H1 (cell line): ENCODE measurements around the gene TOB1. TPM values are rescaled to one million over a fixed set of nuclear protein-coding genes. Genes with fewer than 3 reads are reported as not detected.

Experiments used
- CTCF ChIA-PET: fragments of 300-600 bp; sonication (Branson Sonifier 250); formaldehyde crosslinking; loops from one replicate; lab custom pipeline; 2021; ENCODE audit not compliant: partially characterized antibody; lab: Charles Lee
- POLR2A ChIA-PET: fragments of 300-600 bp; sonication (Branson Sonifier 250); formaldehyde crosslinking; loops from one replicate; lab custom pipeline; 2021; ENCODE audit warnings: inconsistent platforms; ENCODE audit not compliant: partially characterized antibody; lab: Charles Lee
- DNase-seq, 2 experiments: peaks; one replicate each; pipeline versions ENCODE4 v3.0.0 to v3.0.0-alpha.2; 2010 to 2022; ENCODE audit warnings: low spot score in 2 of 2, low read depth in 1 of 2, mixed read lengths in 1 of 2
- FAIRE-seq: peaks from 2 replicates; lab custom pipeline; 2011; peaks lifted over from hg19 to GRCh38; lab: Jason Lieb, UNC
- H2AFZ ChIP-seq: 2 replicates; pipeline ENCODE4 v1.8.1; 2012; ENCODE audit warnings: low read length, inconsistent platforms
- H2AK5ac ChIP-seq: 2 replicates; pipeline ENCODE4 v1.6.1; 2013; ENCODE audit warnings: low read depth, low read length
- H2BK120ac ChIP-seq: replicated peaks from 2 replicates; pipeline ENCODE3; 2013; ENCODE audit warnings: low read depth, low read length, inconsistent platforms
- H2BK12ac ChIP-seq: 2 replicates; pipeline ENCODE4 v1.6.1; 2013; ENCODE audit warnings: low read depth, low read length
- H2BK15ac ChIP-seq: 2 replicates; pipeline ENCODE4 v1.6.1; 2013; ENCODE audit warnings: low read length
- H2BK20ac ChIP-seq: 2 replicates; pipeline ENCODE4 v1.6.1; 2013; ENCODE audit warnings: low read length
- H2BK5ac ChIP-seq: 2 replicates; pipeline ENCODE4 v1.6.1; 2013; ENCODE audit warnings: low read depth, low read length
- H3K14ac ChIP-seq: 2 replicates; pipeline ENCODE4 v1.6.1; 2013; ENCODE audit warnings: inconsistent platforms; ENCODE audit not compliant: insufficient read length
- H3K18ac ChIP-seq: 2 replicates; pipeline ENCODE4 v1.6.1; 2013; ENCODE audit warnings: low read length; ENCODE audit errors: extremely low read depth
- H3K23ac ChIP-seq: 2 replicates; pipeline ENCODE4 v1.6.1; 2013; ENCODE audit warnings: inconsistent platforms; ENCODE audit not compliant: insufficient read length
- H3K23me2 ChIP-seq: 2 replicates; pipeline ENCODE4 v1.6.1; 2013; ENCODE audit warnings: low read depth, low read length
- H3K27ac ChIP-seq: 2 replicates; pipeline ENCODE4 v1.6.1; 2011; ENCODE audit warnings: low read depth, low read length, inconsistent platforms
- H3K27me3 ChIP-seq, 4 experiments: replicated peaks in 1 of 4; 1 replicate in 1 of 4; 2 replicates in 3 of 4; pipeline versions ENCODE4 v1.6.1 to v1.8.1; 2011 to 2013; ENCODE audit warnings: low read length in 3 of 4, mild to moderate bottlenecking in 3 of 4, inconsistent platforms in 2 of 4, mixed read lengths in 2 of 4, moderate library complexity in 1 of 4; ENCODE audit not compliant: control insufficient read depth in 3 of 4, insufficient read depth in 3 of 4; ENCODE audit errors: extremely low read depth in 1 of 4
- H3K36me3 ChIP-seq, 4 experiments: 2 replicates each; pipeline versions ENCODE4 v1.6.1 to v1.8.1; 2011 to 2013; ENCODE audit warnings: mild to moderate bottlenecking in 4 of 4, low read length in 3 of 4, moderate library complexity in 2 of 4, control low read depth in 1 of 4, inconsistent platforms in 1 of 4; ENCODE audit not compliant: insufficient read depth in 4 of 4, control insufficient read depth in 2 of 4
- H3K4ac ChIP-seq: replicated peaks from 2 replicates; pipeline ENCODE3; 2013; ENCODE audit warnings: low read length, low read depth, mixed read lengths, inconsistent platforms; ENCODE audit not compliant: insufficient read length
- H3K4me1 ChIP-seq, 4 experiments: replicated peaks in 1 of 4; 1 replicate in 1 of 4; 2 replicates in 3 of 4; pipeline versions ENCODE4 v1.6.1 to v1.8.1; 2011 to 2013; ENCODE audit warnings: low read length in 3 of 4, inconsistent platforms in 2 of 4, mixed read lengths in 1 of 4; ENCODE audit not compliant: insufficient read depth in 4 of 4, control insufficient read depth in 3 of 4
- H3K4me2 ChIP-seq, 2 experiments: 2 replicates each; pipeline versions ENCODE4 v1.6.1 to v1.8.1; 2011 to 2013; ENCODE audit warnings: low read depth in 2 of 2, low read length in 2 of 2, control low read depth in 1 of 2, inconsistent platforms in 1 of 2, mild to moderate bottlenecking in 1 of 2; ENCODE audit not compliant: insufficient read depth in 1 of 2
- H3K4me3 ChIP-seq, 4 experiments: fragments of 200-600, 300-600 bp in 1 of 4; sonication (generic), shearing (Covaris generic), sonication (Bioruptor Twin) in 1 of 4; 2 replicates each; pipeline versions ENCODE4 v1.5.1 to v1.8.1; 2011 to 2016; ENCODE audit warnings: low read length in 4 of 4, low read depth in 3 of 4, control low read depth in 2 of 4, inconsistent platforms in 2 of 4, mild to moderate bottlenecking in 2 of 4, mixed read lengths in 1 of 4, moderate library complexity in 1 of 4; ENCODE audit not compliant: insufficient read depth in 2 of 4; ENCODE audit errors: extremely low read depth in 1 of 4
- H3K56ac ChIP-seq: replicated peaks from 2 replicates; pipeline ENCODE3; 2013; ENCODE audit warnings: low read depth, mild to moderate bottlenecking, mixed read lengths, low read length, inconsistent platforms; ENCODE audit not compliant: insufficient read length
- H3K79me1 ChIP-seq: 2 replicates; pipeline ENCODE4 v1.6.1; 2013; ENCODE audit warnings: low read depth, low read length, control low read depth
- H3K79me2 ChIP-seq, 2 experiments: 2 replicates each; pipeline versions ENCODE4 v1.6.1 to v1.8.1; 2012 to 2013; ENCODE audit warnings: low read length in 2 of 2, mild to moderate bottlenecking in 2 of 2, inconsistent platforms in 1 of 2; ENCODE audit not compliant: insufficient read depth in 2 of 2, control insufficient read depth in 1 of 2
- H3K9ac ChIP-seq, 4 experiments: replicated peaks in 1 of 4; 1 replicate in 1 of 4; 2 replicates in 3 of 4; pipeline versions ENCODE4 v1.6.1 to v1.8.1; 2011 to 2013; ENCODE audit warnings: low read depth in 3 of 4, low read length in 3 of 4, control low read depth in 2 of 4, mild to moderate bottlenecking in 2 of 4, moderate library complexity in 2 of 4, inconsistent platforms in 1 of 4; ENCODE audit errors: extremely low read depth in 1 of 4
- H3K9me3 ChIP-seq, 2 experiments: 2 replicates each; pipeline versions ENCODE4 v1.6.1 to v1.8.1; 2012 to 2013; ENCODE audit warnings: mild to moderate bottlenecking in 2 of 2, moderate library complexity in 2 of 2, control low read depth in 1 of 2, inconsistent platforms in 1 of 2, low read depth in 1 of 2, low read length in 1 of 2, mixed read lengths in 1 of 2; ENCODE audit not compliant: insufficient read depth in 2 of 2
- H4K20me1 ChIP-seq, 2 experiments: replicated peaks in 1 of 2; 2 replicates each; pipeline versions ENCODE3 to v1.8.1; 2011 to 2013; ENCODE audit warnings: inconsistent platforms in 2 of 2, low read length in 2 of 2, mild to moderate bottlenecking in 1 of 2; ENCODE audit not compliant: insufficient read depth in 2 of 2, control insufficient read depth in 1 of 2
- H4K5ac ChIP-seq: 2 replicates; pipeline ENCODE4 v1.6.1; 2013; ENCODE audit warnings: low read length, low read depth, mixed read lengths, inconsistent platforms; ENCODE audit not compliant: insufficient read length
- H4K8ac ChIP-seq: 2 replicates; pipeline ENCODE4 v1.8.0; 2013; ENCODE audit warnings: mild to moderate bottlenecking, moderate library complexity, low read length, inconsistent platforms; ENCODE audit not compliant: insufficient read depth; ENCODE audit errors: extremely low read depth
- H4K91ac ChIP-seq: replicated peaks from 2 replicates; pipeline ENCODE3; 2013; ENCODE audit warnings: low read length, mixed read lengths, inconsistent platforms; ENCODE audit not compliant: insufficient read length
- GTF2F1 ChIP-seq: IDR thresholded peaks from 2 replicates; pipeline ENCODE4 v1.6.1; 2012; ENCODE audit warnings: low read depth, low read length, improper control_type of control experiment, borderline replicate concordance
- MAX ChIP-seq: IDR thresholded peaks from 2 replicates; pipeline ENCODE4 v1.6.1; 2012; ENCODE audit warnings: inconsistent platforms
- WGBS, 2 experiments: shearing (Covaris generic) in 1 of 2; methylation state at CpG; one replicate each; pipeline versions ENCODE4 v1.1.6 to v1.1.7; 2013 to 2015; ENCODE audit warnings: low lambda C conversion rate in 2 of 2, mixed read lengths in 2 of 2, inconsistent platforms in 1 of 2, low coverage in 1 of 2, missing lambda C conversion rate in 1 of 2; ENCODE audit not compliant: insufficient replicate concordance in 2 of 2, insufficient coverage in 1 of 2, insufficient read length in 1 of 2; ENCODE audit errors: extremely low coverage in 1 of 2, missing lambda C conversion rate in 1 of 2; 5-methylcytosine and 5-hydroxymethylcytosine counted together
- polyA plus RNA-seq, 7 experiments: library from polyadenylated mRNA; depleted of rRNA in 3 of 7; stranded (reverse) in 5 of 7; unstranded in 2 of 7; fragments of >200 nt in 5 of 7; fragments of 200-250 nt in 2 of 7; gene quantifications; 1 replicate in 5 of 7; 2 replicates in 1 of 7; 4 replicates in 1 of 7; pipeline versions ENCODE4 v1.2.1 to v1.2.3, GENCODE V29; 2011 to 2013; ENCODE audit warnings: missing spikeins in 2 of 7, mixed read lengths in 2 of 7
- total RNA-seq: library from RNA; stranded (reverse); fragmentation: NEBNext Ultra II Directional; extraction: Animal tissue kit (Norgen Biotek cat#: 25700); gene quantifications from 2 replicates; pipeline ENCODE4 v1.2.1, GENCODE V29; 2021

The TOB1 gene
- total and polyA plus RNA-seq, 2 of the 8 experiments (the other 6 are each of a cell fraction or from before 2014, with no cell fraction given): 14.4 to 20.8 TPM

GRCh38 chr17:50848711-50849110, 17.4 kb downstream of the TOB1 start:
- Histone ChIP-seq H3K79me2 (no peaks in the 10 kb centered on the region), H4K8ac (no peak overlapping the region), H3K79me1 (no peaks in the 10 kb centered on the region), H4K20me1 (no peaks in the 10 kb centered on the region), H3K9me3 (no peaks in the 10 kb centered on the region), H3K4ac (no peak overlapping the region), H3K4me3 (no peak overlapping the region), H3K56ac (no peak overlapping the region), H4K91ac (no peak overlapping the region), H3K9ac (no peak overlapping the region), H3K27me3 (no peaks in the 10 kb centered on the region), H3K36me3 (no peaks in the 10 kb centered on the region), H3K4me1 (peaks cover 2 to 4% (median 3%) of the 10 kb centered on the region in 4 experiments; a peak in 3 of 7 replicates), H3K14ac (no peak overlapping the region), H2BK5ac (no peak overlapping the region), H3K4me2 (no peak overlapping the region), H3K18ac (no peak overlapping the region), H3K27ac (no peak overlapping the region), H2BK12ac (no peak overlapping the region), H2AK5ac (no peak overlapping the region), H4K5ac (no peak overlapping the region), H2BK15ac (no peak overlapping the region), H2AFZ (no peak overlapping the region), H2BK20ac (no peak overlapping the region), H2BK120ac (no peak overlapping the region), H3K23ac (no peak overlapping the region), H3K23me2 (no peaks in the 10 kb centered on the region; the same call in 1 of the 2 replicates)
- CTCF ChIA-PET: interaction anchor here (0.9 to 31.7 kb wide), 13 partner anchors 9 to 100 kb away, joined by 3 to 735 read pairs (median 6); partner anchors contain the start of genes TOB1 and WFIKKN2
- POLR2A ChIA-PET: interaction anchor here (0.8 to 3.8 kb wide), 4 partner anchors 17 to 65 kb away, joined by 3 to 25 read pairs (median 4); partner anchors contain the start of gene TOB1
- no peak for TF ChIP-seq MAX
- no peak for TF ChIP-seq GTF2F1
- no peak for FAIRE-seq
- WGBS, 2 experiments: 91% methylated on average over 2 of the region's 2 CpGs; no CpG with 5 or more reads in 1 of the 2 experiments
- no peak for DNase-seq
